OCI-LY7 (cell line): ENCODE results near the gene PAPSS1. TPM values are rescaled to one million over a fixed set of nuclear protein-coding genes. Genes with fewer than 3 reads are reported as not detected.

ENCODE experiments used
- BruUV-seq: library from RNA; stranded (reverse); fragments of 400-500 nt; replicated peaks from 2 replicates; lab custom pipeline; 2021; lab: Mats Ljungman, UMichigan
- CTCF ChIA-PET: fragments of 300-600 bp; sonication (Branson Sonifier 250); formaldehyde crosslinking; loops from one replicate; lab custom pipeline; 2022; ENCODE audit warnings: antibody characterized with exemption; ENCODE audit not compliant: unreplicated experiment; lab: Charles Lee
- POLR2A ChIA-PET: fragments of 300-600 bp; sonication (Branson Sonifier 250); formaldehyde crosslinking; loops from one replicate; lab custom pipeline; 2022; ENCODE audit warnings: antibody characterized with exemption; lab: Charles Lee
- DNase-seq: peaks from one replicate; pipeline ENCODE4 v3.0.0-alpha.2; 2015; ENCODE audit warnings: low spot score
- H2AFZ ChIP-seq: fragments of 200-600 bp; sonication (generic), shearing (Covaris generic); 2 replicates; pipeline ENCODE4 v1.6.1; 2014; ENCODE audit warnings: mild to moderate bottlenecking, antibody characterized with exemption, low read length, moderate library complexity
- H3K27ac ChIP-seq: fragments of 200-600 bp; sonication (generic); 2 replicates; pipeline ENCODE4 v1.5.1; 2014; ENCODE audit warnings: mixed run types, low read depth, mild to moderate bottlenecking, moderate library complexity, low read length, inconsistent platforms; ENCODE audit not compliant: poor library complexity, severe bottlenecking
- H3K36me3 ChIP-seq: fragments of 200-600 bp; sonication (generic); 2 replicates; pipeline ENCODE4 v1.6.1; 2014; ENCODE audit warnings: mild to moderate bottlenecking, antibody characterized with exemption, low read length, moderate library complexity, mixed read lengths; ENCODE audit not compliant: insufficient read depth
- H3K4me1 ChIP-seq: fragments of 200-600 bp; sonication (generic); 2 replicates; pipeline ENCODE4 v1.5.1; 2014; ENCODE audit warnings: mild to moderate bottlenecking, low read length; ENCODE audit not compliant: insufficient read depth, poor library complexity, severe bottlenecking
- H3K4me2 ChIP-seq: fragments of 200-600 bp; sonication (generic); 2 replicates; pipeline ENCODE4 v1.6.1; 2014; ENCODE audit warnings: mild to moderate bottlenecking, low read length
- H3K4me3 ChIP-seq: fragments of 200-600 bp; sonication (generic); 2 replicates; pipeline ENCODE4 v1.5.1; 2014; ENCODE audit warnings: mild to moderate bottlenecking, low read depth, low read length; ENCODE audit not compliant: poor library complexity, severe bottlenecking
- H3K79me2 ChIP-seq: fragments of 200-600 bp; sonication (generic); 2 replicates; pipeline ENCODE4 v1.6.1; 2016; ENCODE audit warnings: low read depth, mild to moderate bottlenecking, low read length, moderate library complexity, mixed read lengths; ENCODE audit not compliant: insufficient read depth
- H3K9me2 ChIP-seq: fragments of 200-600 bp; sonication (generic); 2 replicates; pipeline ENCODE4 v1.6.1; 2016; ENCODE audit warnings: mild to moderate bottlenecking, low read length, mixed read lengths; ENCODE audit not compliant: insufficient read depth
- H3K9me3 ChIP-seq: fragments of 200-600 bp; sonication (generic); 2 replicates; pipeline ENCODE4 v1.6.1; 2014; ENCODE audit warnings: mild to moderate bottlenecking, mixed run types, low read length, mixed read lengths
- H4K20me1 ChIP-seq: fragments of 200-600 bp; sonication (generic); 2 replicates; pipeline ENCODE4 v1.6.1; 2014; ENCODE audit warnings: mild to moderate bottlenecking, antibody characterized with exemption, low read length, moderate library complexity, mixed read lengths; ENCODE audit not compliant: insufficient read depth
- CTCF ChIP-seq: fragments of 200-600 bp; sonication (generic); conservative IDR thresholded peaks from 2 replicates; pipeline ENCODE4 v1.5.1; 2014; ENCODE audit warnings: mild to moderate bottlenecking, antibody characterized with exemption, low read length, moderate library complexity, mixed read lengths
- EZH2phosphoT487 ChIP-seq: fragments of 200-600 bp; sonication (generic); IDR thresholded peaks from 2 replicates; pipeline ENCODE4 v1.6.1; 2018; ENCODE audit warnings: low read depth, borderline replicate concordance, mild to moderate bottlenecking, mixed run types, antibody characterized with exemption, low read length, moderate library complexity, mixed read lengths
- intact Hi-C: fragments of 100-400 bp; cut with micrococcal nuclease; formaldehyde crosslinking; loops from one replicate; pipeline ENCODE4 v1.10.0; 2022; ENCODE audit not compliant: unreplicated experiment
- total RNA-seq, 2 experiments: library from RNA; depleted of rRNA in 1 of 2; stranded (reverse); fragments of >200 nt in 1 of 2; shearing (Covaris generic) in 1 of 2; gene quantifications; 2 replicates each; pipeline ENCODE4 v1.2.3, GENCODE V29; 2014 to 2022

Gene PAPSS1
- total RNA-seq, 2 experiments from 2014 or later, result 62.0 to 118 TPM

- Histone ChIP-seq H3K4me3 (no peak overlapping the region), H3K27ac (no peak overlapping the region), H3K9me3 (peaks cover 13% of the 10 kb centered on the region), H3K36me3 (peaks cover 97% of the 10 kb centered on the region), H2AFZ (no peak overlapping the region), H4K20me1 (0 out of 2 replicates have a peak, but pooled peaks cover 3% of the 10 kb centered on the region), H3K79me2 (peaks cover 96% of the 10 kb centered on the region), H3K4me1 (peaks cover 7% of the 10 kb centered on the region), H3K9me2 (no peaks in the 10 kb centered on the region), H3K4me2 (no peak overlapping the region)
- ChIA-PET CTCF (no interaction called here), POLR2A (no interaction called here)
- intact Hi-C loops, result no loop called here
- no TSS peak for BruUV-seq
- no peak for DNase-seq
- TF ChIP-seq CTCF, result no peak
- TF ChIP-seq EZH2phosphoT487, result no peak
These were observed 8.2 kb downstream of the PAPSS1 start for GRCh38 chr4:107711831-107712230.

DNA sequence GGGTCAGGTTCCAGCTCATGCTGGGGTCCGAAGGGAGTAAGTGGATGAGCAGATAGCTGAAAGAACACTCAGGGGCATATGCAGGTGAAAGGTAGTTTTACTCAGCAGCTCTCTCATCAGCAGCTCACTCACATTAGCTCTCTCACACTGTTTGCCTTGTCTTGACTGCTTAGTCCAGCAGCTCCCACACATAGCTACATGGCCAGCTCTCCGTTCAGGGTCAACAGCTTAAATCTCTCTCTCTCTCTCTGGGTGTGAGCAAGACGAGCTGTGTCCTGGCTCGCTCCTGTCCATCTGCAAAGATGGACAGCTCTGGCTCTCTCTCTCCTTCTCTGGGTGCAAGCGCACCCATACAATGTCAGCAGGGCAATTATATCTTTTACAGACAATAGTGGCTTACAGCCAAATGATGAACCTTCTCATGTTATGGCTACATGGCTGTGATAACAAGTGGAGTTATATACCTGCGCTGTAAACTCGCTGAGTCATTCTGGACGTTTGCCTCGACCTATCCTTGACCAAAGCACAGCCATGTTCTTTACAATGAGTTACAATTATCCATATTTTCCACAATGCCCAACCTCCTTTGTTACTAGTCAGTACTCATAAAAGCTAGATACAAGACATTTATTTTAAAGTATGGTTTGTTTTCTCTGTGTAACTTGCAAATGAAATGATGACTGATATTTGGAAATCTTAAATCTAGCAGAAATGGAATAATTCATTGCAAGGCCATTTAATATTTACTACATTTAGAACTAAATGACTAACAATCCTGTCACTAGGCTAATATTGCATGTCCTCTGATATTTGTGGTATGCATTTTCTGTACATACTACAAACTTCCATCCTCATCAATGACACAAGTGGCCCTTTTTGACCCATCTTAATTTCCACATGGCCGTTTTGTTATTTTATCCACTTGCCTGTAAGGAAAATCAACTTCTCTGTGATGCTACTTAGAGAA, 9.3 kb downstream of the PAPSS1 start:
- Histone ChIP-seq H3K9me3 (peaks cover 23% of the 10 kb centered on the region), H4K20me1 (no peaks in the 10 kb centered on the region), H3K36me3 (peaks cover 97% of the 10 kb centered on the region), H3K27ac (no peak overlapping the region), H3K79me2 (peaks cover 91% of the 10 kb centered on the region), H2AFZ (no peak overlapping the region), H3K4me3 (no peak overlapping the region), H3K4me2 (no peak overlapping the region), H3K4me1 (no peaks in the 10 kb centered on the region), H3K9me2 (no peaks in the 10 kb centered on the region)
- no TSS peak for BruUV-seq
- ChIA-PET CTCF (no interaction called here), POLR2A (interaction anchor here (4.3 kb wide), 1 partner anchor 10 kb away, joined by 26 read pairs; the partner anchor contains the start of gene PAPSS1)
- TF ChIP-seq CTCF, result no peak
- TF ChIP-seq EZH2phosphoT487, result no peak
- intact Hi-C loops, result no loop called here
- DNase-seq, result peak; percentile 10

DNA sequence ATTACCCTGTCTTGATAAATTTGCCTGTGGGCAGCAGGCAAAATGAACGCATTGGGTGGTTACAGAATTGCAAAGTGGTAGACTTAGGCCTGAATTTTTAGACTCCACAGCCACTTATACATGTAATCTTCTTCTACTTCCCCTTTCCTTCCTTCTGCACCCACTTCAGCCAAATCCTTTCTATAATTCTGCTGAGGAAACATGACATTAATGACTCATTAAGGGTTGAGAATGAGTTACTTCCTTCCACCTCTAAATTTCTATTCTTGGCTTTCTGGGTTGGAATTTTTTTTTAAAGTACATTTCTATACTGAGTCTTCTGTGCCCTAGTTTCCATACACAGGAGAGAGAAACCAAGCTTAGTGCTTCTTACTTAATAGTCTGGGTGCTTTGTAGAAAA, 10.1 kb downstream of the PAPSS1 start:
- BruUV-seq, result no TSS peak
- Histone ChIP-seq H3K9me3 (peaks cover 32% of the 10 kb centered on the region), H3K79me2 (peaks cover 87% of the 10 kb centered on the region), H3K9me2 (no peaks in the 10 kb centered on the region), H2AFZ (no peak overlapping the region), H3K27ac (no peak overlapping the region), H3K4me2 (no peak overlapping the region), H3K4me3 (no peak overlapping the region), H3K4me1 (no peaks in the 10 kb centered on the region), H4K20me1 (no peaks in the 10 kb centered on the region), H3K36me3 (peaks cover 97% of the 10 kb centered on the region)
- DNase-seq, result no peak
- ChIA-PET CTCF (no interaction called here), POLR2A (interaction anchor here (2.2 to 4.3 kb wide), 2 partner anchors 10 to 11 kb away, joined by 6 to 26 read pairs; partner anchors contain the start of gene PAPSS1)
- intact Hi-C loops, result no loop called here
- TF ChIP-seq CTCF, result no peak
- no peak for TF ChIP-seq EZH2phosphoT487
